ENCODE measurements around the gene PTPRM. TPM values are rescaled to one million over a fixed set of nuclear protein-coding genes. Genes with fewer than 3 reads are reported as not detected.

The PTPRM gene
- total RNA-seq, 4 donors from 2014 or later: 22.5 to 92.5 (median 39.2) TPM

- Histone ChIP-seq H3K27me3 (no peaks in the 10 kb centered on the region), H3K9me3 (no peaks in the 10 kb centered on the region), H3K36me3 (no peaks in the 10 kb centered on the region), H3K27ac (no peak overlapping the region), H3K4me3 (no peak overlapping the region), H3K4me1 (peaks cover 0 to 10% (median 0%) of the 10 kb centered on the region in 4 donors)
- 78 to 79% methylated on average over 6 of the region's 6 CpGs for WGBS, 2 donors (ENCODE audit: low coverage in 1 of 2)
- TF ChIP-seq, protein P1, sequence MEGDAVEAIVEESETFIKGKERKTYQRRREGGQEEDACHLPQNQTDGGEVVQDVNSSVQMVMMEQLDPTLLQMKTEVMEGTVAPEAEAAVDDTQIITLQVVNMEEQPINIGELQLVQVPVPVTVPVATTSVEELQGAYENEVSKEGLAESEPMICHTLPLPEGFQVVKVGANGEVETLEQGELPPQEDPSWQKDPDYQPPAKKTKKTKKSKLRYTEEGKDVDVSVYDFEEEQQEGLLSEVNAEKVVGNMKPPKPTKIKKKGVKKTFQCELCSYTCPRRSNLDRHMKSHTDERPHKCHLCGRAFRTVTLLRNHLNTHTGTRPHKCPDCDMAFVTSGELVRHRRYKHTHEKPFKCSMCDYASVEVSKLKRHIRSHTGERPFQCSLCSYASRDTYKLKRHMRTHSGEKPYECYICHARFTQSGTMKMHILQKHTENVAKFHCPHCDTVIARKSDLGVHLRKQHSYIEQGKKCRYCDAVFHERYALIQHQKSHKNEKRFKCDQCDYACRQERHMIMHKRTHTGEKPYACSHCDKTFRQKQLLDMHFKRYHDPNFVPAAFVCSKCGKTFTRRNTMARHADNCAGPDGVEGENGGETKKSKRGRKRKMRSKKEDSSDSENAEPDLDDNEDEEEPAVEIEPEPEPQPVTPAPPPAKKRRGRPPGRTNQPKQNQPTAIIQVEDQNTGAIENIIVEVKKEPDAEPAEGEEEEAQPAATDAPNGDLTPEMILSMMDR (IDR thresholded peaks at IDR 0.05): no peak
- TF ChIP-seq EP300 (IDR thresholded peaks at IDR 0.05; ENCODE audit: low read depth): no peak
- TF ChIP-seq POLR2AphosphoS5 (IDR thresholded peaks at IDR 0.05): no peak
- TF ChIP-seq POLR2A (IDR thresholded peaks at IDR 0.05): no peak
- in situ Hi-C loops (cut with MboI; ENCODE audit: low pct_ligation_motif_present in 1 of 4, low pct_unique_long_range_greater_than_20kb in 1 of 4, low sequenced_read_pairs in 3 of 4) (no loop called here), intact Hi-C loops (cut with DNase I; ENCODE audit: low total_unique reads) (no loop called here)
- DNase-seq: no peak
These were observed 329.8 kb downstream of the PTPRM start for GRCh38 chr18:7896805-7897518.

- H3K4me1 ChIP-seq: peaks cover 0 to 10% (median 0%) of the 10 kb centered on the region in 4 donors
- no peaks in the 10 kb centered on the region for H3K9me3 ChIP-seq
- DNase-seq: no peak
- no peaks in the 10 kb centered on the region for H3K36me3 ChIP-seq
- H3K27ac ChIP-seq: no peak overlapping the region
- H3K27me3 ChIP-seq: no peaks in the 10 kb centered on the region
- 50 to 80% methylated on average over 1 to 2 of the region's 2 CpGs for WGBS, 2 donors (ENCODE audit: low coverage in 1 of 2)
- in situ Hi-C loops (cut with MboI; ENCODE audit: low pct_ligation_motif_present in 1 of 4, low pct_unique_long_range_greater_than_20kb in 1 of 4, low sequenced_read_pairs in 3 of 4): no loop called here
- H3K4me3 ChIP-seq: no peak overlapping the region
- no peak for TF ChIP-seq POLR2A (IDR thresholded peaks at IDR 0.05)
- TF ChIP-seq EP300 (IDR thresholded peaks at IDR 0.05; ENCODE audit: low read depth): no peak
- TF ChIP-seq POLR2AphosphoS5 (IDR thresholded peaks at IDR 0.05): no peak
- TF ChIP-seq, protein P1 (IDR thresholded peaks at IDR 0.05): no peak
- intact Hi-C loops (cut with DNase I; ENCODE audit: low total_unique reads): no loop called here
These were observed 331.1 kb downstream of the PTPRM start for GRCh38 chr18:7898181-7898580.

- in situ Hi-C loops (cut with MboI; ENCODE audit: low pct_ligation_motif_present in 1 of 4, low pct_unique_long_range_greater_than_20kb in 1 of 4, low sequenced_read_pairs in 3 of 4) (no loop called here), intact Hi-C loops (cut with DNase I; ENCODE audit: low total_unique reads) (no loop called here)
- 85 to 94% methylated on average over 5 of the region's 5 CpGs for WGBS, 2 donors (ENCODE audit: low coverage in 1 of 2)
- no peaks in the 10 kb centered on the region for H3K9me3 ChIP-seq
- no peak for DNase-seq
- TF ChIP-seq, protein P1 (IDR thresholded peaks at IDR 0.05): no peak
- TF ChIP-seq POLR2A (IDR thresholded peaks at IDR 0.05): no peak
- no peak for TF ChIP-seq POLR2AphosphoS5 (IDR thresholded peaks at IDR 0.05)
- TF ChIP-seq EP300 (IDR thresholded peaks at IDR 0.05; ENCODE audit: low read depth): no peak
- no peak overlapping the region for H3K27ac ChIP-seq
- H3K4me1 ChIP-seq: peaks cover 0 to 10% (median 0%) of the 10 kb centered on the region in 4 donors
- H3K27me3 ChIP-seq: no peaks in the 10 kb centered on the region
- H3K36me3 ChIP-seq: no peaks in the 10 kb centered on the region
- no peak overlapping the region for H3K4me3 ChIP-seq
These were observed 332.0 kb downstream of the PTPRM start for GRCh38 chr18:7899078-7899477.

DNA sequence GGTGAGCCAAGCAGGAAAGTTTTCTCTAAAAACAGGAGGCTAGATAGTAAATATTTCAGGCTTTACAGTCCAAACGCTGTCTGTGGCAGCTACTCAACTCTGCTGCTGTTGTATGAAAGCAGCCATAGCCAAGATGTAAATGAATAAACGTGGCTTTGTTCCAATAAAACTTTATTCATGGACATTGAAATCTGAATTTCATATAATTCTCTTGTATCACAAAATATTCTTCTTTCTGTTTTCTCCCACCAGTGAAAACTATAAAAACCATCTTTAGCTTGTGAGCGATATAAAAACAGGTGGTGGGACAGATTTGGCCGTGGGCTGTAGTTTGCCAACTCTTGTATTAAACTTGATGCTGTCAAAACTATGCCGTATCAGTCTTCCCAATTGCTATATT, 333.0 kb downstream of the PTPRM start:
- in situ Hi-C loops (cut with MboI; ENCODE audit: low pct_ligation_motif_present in 1 of 4, low pct_unique_long_range_greater_than_20kb in 1 of 4, low sequenced_read_pairs in 3 of 4) (loop anchor here in 1 of 4 donors (25.0 kb wide), 2 partner anchors 88 to 137 kb away; no protein-coding TSS in a partner anchor), intact Hi-C loops (cut with DNase I; ENCODE audit: low total_unique reads) (no loop called here)
- TF ChIP-seq EP300 (IDR thresholded peaks at IDR 0.05; ENCODE audit: low read depth): no peak
- TF ChIP-seq POLR2AphosphoS5 (IDR thresholded peaks at IDR 0.05): no peak
- no peak for TF ChIP-seq POLR2A (IDR thresholded peaks at IDR 0.05)
- TF ChIP-seq, protein P1 (IDR thresholded peaks at IDR 0.05): no peak
- Histone ChIP-seq H3K4me1 (peaks cover 0 to 10% (median 0%) of the 10 kb centered on the region in 4 donors), H3K36me3 (no peaks in the 10 kb centered on the region), H3K27ac (no peak overlapping the region), H3K4me3 (no peak overlapping the region), H3K9me3 (no peaks in the 10 kb centered on the region), H3K27me3 (no peaks in the 10 kb centered on the region)
- 80% methylated on average over 5 of the region's 5 CpGs for WGBS, 2 donors (ENCODE audit: low coverage in 1 of 2)
- DNase-seq: no peak
